ENCODE data around the gene OGDHL.
"Not testable (repeated sequence)": the region's sequence is repeated elsewhere in the genome, so short reads cannot be mapped to it uniquely, and the experiment has no call there.

The OGDHL gene

DNA sequence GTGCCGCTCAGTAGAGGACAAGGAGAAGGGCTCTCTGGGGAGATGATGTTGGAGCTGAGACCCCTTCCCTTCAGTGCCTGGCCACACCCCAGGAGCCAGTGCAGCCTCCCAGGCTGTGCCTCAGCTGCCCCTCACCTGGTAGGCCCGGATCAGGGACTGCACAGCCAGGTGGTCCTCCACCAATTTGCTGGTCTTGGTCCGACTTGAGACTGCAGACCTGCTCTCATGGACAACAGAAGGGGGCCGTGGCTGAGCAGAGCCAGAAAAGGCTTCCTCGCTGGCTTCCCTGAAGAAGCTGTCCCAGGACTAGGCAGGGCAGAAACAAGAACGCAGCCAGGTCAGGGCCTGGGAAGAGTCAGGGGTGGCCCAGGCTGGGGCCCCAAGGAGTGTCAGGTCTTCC lies 5.5 kb downstream of the OGDHL start:
- no peak for DNase-seq (ENCODE audit: low read depth, low spot score)

DNA sequence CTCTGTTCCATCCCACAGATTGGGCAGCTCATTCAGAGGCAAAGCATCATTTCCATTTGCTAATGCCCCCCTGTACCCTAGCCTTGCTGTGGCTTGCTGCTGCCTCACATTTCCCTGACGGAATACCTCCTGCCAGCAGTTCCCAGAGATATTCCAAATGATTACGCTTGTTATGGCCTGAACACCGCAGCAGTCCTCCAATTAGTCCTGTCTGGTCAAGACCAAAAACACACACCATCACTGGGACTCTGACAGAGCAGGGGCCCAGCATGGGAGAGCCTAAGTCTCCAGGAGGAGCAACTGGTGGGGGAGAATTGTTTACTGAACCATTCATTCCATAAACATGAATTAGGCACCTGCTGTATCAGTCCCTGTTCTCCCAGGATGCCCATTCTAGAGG lies 6.1 kb downstream of the OGDHL start:
- DNase-seq (ENCODE audit: low read depth, low spot score) = no peak

DNA sequence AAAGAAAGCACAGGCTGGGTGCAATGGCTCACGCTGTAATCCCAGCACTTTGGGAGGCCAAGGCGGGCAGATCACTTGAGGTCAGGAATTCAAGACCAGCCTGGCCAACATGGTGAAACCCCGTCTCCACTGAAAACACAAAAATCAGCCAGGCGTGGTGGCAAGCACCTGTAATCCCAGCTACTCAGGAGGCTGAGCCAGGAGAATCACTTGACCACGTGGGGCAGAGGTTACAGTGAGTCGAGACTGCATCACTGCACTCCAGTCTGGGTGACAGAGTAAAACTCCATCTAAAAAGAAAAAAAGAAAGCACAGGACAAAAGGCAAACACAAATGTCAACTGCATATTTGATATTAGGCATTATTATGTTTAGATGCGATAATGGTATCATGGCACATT lies 7.2 kb downstream of the OGDHL start:
- DNase-seq (ENCODE audit: low read depth, low spot score) = not testable (repeated sequence)

DNA sequence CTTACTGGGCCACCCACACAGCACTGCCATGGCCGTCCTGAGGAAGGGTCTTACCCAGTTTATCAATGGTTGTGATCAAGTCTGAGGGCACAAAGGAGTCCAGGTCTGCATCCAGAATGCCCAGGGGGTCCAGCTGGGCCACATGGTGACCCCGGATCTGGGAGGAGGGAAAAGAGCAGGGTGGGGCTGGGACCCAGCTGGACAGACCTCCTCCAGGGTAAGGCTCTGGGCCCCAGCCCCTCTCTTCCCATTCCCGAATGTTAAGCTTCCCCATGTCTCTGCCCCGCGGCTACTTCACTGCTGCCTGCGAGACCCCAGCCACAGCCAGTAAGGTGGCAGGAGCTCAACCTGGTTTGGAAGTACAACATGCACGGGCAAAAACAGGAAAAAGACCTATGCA lies 9.5 kb downstream of the OGDHL start:
- DNase-seq (ENCODE audit: low read depth, low spot score) = no peak

DNA sequence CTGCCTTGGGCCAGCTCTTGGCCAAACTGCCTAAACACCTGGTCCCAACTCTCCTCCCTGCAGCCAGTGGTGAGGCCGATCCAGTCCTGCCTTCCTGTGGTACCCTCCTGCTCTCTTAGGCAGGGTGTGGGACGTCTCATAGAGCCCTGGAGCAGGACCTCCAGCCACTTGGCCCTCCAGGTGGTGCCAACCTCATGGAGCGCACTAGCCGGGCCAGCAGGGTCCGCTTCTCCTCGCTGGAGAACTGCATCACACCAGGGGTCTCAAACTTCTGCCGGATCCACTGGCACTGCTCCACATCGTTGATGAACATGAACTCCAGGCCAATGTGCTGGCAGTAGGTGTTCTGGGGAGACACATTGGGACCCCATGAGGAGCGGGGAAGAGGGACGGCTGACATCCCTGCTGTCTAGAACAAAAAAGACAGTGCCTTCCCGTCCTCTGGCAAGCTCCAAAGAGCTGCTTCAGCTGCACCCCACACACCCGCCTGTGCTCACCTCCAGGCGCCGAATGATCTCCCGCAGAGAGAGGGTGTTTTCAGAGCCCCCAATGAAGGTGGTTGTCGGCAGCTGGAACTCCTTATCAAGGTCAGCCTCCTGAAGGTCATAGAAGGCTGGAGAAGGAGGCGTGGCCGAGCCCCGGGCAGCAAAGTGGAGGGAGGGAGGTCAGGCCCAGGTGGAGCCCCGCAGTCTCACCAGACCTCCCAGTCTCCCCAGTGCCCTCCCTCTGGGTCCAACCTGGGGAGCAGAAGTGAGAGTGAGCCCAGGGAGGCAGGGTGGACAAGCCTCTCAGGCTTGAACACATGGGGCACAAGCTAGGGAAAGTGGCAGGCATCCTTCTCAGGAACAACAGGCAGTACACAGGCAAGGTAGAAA lies 10.2 kb downstream of the OGDHL start:
- no peak for DNase-seq (ENCODE audit: low read depth, low spot score)

DNA sequence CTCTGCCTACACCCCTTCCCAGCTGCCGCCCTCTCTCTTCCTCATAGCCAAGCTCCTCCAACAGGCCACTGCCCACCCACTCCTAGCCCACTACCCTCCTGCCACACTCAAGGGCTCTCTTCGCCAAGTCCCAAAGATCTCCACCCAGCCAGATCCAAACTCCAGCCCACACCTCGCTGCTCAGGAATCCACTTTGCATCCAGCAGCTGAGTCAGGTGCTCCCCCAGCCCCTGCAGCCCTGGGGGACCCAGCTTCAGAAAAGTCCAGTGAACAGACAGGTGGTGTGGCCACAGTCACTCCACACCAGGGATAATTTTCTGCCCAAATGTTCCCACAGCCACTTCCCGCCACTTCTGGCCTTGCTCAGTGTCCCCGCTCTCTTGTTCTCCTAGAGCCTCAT lies 10.9 kb downstream of the OGDHL start:
- no peak for DNase-seq (ENCODE audit: low read depth, low spot score)

DNA sequence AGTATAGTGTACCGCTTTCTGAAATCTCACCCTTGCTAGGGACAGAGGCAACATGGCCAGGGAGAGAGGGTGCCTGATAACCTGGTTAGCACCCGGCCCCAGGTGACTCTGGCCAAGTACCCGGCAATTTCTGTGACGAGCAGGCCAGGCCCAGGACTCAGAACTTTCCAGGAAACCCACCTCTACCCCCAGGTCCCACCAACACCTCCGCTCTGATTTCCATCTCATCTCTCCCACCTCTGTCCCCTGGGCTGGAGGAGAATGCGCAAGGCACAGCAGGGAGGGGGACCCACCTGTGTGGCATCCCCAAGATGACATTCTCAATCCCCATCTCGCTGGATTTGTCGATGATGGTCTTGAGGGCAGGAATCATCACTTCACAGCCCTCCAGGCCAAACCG lies 11.6 kb downstream of the OGDHL start:
- no peak for DNase-seq (ENCODE audit: low read depth, low spot score)

DNA sequence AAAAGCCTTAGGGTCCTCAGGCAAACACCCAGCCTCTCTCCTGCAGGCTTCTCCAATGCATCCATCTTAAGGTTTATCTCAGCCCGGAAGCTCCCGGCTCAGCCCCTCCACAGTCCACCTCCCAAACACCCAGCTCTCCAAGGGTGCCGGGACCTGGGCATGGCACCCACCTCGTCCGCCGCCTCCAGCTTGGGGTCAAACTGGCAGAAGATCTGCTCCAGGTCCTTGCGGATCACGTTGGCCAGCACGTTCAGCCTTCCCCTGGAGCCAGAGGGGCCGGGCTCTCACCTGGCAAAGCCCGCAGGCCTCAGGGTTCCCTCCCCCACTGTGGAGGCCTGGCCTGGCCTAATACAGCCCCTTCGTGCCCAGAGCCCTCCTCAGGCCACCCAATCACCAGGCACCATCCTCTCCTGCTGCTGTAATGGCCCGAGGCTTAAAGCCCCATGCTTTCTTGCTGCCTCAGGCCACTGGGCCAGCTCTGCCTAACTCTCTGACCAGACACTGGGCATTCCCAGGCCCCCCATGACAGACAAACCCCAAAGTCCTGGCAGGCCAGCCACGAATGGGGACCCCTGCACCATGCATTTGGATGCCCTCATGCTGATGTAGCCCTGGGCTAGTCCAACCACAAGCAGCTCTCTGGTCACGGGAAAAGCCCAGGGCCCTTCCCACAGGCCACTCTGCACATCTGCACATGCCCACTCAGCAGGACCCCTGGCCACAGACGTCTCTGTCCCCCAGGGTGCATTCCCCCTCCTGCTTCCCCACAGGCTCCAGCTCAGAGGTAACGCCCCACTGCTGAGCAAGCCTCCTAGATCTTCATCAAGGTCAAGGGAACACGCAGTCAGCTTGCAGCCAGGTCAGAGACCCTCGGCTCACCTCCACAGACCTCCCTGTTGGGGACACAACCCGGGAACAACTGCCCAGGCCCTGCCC lies 12.3 kb downstream of the OGDHL start:
- no peak for DNase-seq (ENCODE audit: low read depth, low spot score)

DNA sequence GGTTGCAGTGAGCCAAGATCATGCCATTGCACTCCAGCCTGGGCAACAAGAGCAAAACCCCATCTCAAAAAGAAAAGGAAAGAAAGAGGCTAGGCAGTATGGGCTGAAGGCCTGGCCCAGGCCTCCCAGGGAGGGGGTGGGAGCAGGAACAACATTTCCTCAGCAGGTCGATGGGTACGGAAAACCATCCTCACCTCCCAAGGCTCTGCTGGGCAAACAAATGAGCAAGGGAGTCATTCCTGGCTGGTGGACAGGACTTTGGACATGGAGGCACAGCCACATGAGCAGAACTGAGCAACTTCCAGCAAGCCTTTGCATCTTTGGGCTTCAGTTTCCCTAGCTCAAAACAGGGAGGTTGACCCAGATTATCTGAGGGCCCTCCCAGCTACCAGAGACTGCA lies 13.0 kb downstream of the OGDHL start:
- DNase-seq (ENCODE audit: low read depth, low spot score) = no peak

DNA sequence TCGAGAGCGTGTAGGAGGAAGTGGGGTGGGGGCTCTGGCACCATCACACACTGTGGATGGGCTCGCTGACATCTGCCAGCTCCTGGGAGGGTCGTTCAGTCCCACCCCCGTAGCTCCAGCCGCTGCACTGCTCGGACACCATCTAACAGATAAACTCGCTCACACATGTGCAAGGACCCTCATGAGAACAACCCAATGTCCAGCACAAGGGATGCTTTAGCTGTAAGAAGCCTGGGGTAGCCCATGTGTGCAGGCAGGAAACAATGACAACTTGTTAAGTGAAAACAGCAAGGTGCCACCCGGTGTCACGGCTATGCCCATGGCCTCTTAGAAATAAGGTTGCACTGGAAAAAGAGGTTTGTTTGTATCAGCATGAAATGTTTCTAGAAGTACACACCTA lies 14.1 kb downstream of the OGDHL start:
- no peak for DNase-seq (ENCODE audit: low read depth, low spot score)

DNA sequence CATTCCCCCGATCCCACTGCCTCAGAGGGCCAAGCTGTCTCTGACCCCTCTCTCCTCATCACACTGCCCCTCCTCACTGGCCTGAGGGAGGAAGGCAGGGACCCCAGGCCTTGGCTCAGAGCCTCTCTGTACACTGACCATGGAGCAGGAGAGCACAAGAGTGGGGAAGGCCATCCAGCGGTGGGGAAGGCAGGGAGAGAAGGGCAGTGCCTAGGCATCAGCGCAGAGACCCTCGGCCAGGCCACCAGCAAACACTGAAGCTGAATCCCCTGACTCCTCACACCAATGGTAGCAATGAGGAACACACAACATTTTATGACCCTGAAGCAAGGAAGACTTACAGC lies 14.8 kb downstream of the OGDHL start:
- no peak for DNase-seq (ENCODE audit: low read depth, low spot score)

DNA sequence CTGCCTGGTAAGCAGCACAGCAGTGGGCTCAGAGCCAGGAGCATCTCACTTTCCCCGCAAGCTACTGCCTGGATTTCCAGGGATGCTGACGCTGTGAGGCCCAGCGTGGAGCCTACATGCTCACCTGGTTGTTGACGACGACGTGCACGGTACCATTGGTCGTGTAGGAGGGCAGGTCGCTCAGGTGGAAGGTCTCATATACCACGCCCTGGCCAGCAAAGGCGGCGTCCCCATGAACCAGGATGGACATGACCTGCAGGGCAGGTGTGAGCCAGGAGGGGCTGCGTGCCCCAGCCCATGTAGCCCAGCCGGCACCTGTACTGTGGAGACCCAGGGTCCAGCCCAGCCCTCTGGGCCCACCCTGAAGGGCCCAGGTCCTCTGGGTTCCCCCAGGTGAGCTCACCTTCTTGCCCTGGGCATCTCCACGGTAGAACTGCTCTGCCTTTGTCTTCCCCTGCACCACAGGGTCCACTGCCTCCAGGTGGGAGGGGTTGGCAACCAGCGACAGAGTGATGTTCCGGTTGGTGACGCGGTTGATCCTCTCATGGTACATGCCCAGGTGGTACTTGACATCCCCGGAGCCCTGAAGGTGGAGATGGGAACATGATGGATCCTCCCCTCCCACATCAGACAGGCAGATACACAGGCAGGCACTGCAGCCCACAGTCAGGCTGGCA lies 15.4 kb downstream of the OGDHL start:
- no peak for DNase-seq (ENCODE audit: low read depth, low spot score)

DNA sequence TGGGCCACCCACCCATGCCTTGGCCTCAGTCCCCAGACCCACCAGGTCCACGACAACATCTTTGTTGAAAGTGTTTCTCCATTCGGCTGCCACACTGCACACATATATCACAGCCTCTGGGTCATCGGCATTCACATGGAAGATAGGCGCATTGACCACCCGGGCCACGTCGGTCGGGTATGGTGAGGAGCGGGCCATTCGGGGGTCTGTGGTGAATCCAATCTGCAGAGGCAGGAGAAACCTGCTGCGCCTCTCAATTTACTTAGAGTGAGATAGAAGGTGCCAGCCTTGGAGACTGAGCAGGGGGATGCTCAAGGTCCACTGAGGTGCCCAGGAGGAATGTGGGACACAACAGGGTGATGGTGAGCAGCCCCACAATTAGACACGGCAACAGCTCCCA lies 16.4 kb downstream of the OGDHL start:
- no peak for DNase-seq (ENCODE audit: low read depth, low spot score)

DNA sequence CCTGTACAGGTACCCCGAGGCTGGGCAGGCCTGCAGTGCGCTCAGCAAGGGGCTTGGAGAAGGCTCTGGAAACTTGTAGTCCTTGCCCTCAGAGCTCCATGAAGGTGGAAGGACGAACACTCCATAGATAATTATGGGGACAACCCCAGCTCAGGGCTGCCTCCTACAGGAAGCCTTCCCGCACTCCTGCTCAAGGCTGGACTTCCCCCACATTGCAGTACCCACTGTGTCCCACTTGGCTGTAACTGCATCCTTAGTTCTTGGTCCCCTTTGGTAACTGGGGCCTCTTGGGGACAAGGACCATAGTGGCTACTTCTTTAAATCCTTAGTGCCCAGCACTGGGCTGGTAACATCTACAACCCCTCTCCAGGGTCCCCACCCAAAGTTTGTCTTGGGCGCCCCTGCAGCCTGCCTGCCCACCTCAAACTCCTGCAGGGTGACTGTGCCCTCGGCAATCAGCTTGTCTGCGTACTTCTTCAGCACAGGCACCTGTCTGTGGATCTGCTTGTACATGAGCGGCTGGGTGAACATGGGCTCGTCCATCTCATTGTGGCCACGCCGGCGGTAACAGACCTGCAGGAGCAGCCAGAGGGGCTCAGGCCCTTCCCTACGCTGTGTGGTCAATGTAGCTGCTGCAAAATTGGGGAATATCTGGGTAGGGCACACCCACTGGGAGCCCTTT lies 17.1 kb downstream of the OGDHL start:
- DNase-seq (ENCODE audit: low read depth, low spot score) = no peak

DNA sequence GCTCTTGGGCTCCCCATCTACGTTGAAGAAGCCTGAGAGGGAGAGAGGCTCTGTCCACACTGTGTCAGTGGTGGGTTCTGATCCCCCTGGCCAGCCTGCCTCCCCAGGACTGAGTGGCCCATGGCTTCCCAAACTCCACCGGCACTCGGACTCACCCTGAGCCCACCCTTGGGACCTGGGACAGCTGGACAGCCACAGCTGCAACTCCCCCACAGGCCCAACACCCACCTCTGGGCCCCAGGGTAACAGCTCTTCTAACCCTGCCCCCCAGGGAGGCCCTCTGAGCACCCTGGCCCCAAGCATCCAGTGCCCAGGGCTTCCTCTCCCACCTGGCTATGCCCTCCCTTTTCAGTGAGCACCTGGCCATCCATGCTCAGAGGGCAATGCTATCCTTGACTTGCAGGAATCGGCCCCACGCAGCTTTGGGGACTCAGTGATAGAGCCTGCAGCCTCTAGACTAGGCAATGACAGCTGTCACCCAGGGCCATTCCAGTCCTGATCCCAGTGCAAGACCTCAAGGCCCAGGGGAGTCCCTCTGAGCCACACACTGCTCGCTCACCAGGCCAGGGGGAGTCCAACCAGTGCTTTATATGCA lies 17.9 kb downstream of the OGDHL start:
- no peak for DNase-seq (ENCODE audit: low read depth, low spot score)

DNA sequence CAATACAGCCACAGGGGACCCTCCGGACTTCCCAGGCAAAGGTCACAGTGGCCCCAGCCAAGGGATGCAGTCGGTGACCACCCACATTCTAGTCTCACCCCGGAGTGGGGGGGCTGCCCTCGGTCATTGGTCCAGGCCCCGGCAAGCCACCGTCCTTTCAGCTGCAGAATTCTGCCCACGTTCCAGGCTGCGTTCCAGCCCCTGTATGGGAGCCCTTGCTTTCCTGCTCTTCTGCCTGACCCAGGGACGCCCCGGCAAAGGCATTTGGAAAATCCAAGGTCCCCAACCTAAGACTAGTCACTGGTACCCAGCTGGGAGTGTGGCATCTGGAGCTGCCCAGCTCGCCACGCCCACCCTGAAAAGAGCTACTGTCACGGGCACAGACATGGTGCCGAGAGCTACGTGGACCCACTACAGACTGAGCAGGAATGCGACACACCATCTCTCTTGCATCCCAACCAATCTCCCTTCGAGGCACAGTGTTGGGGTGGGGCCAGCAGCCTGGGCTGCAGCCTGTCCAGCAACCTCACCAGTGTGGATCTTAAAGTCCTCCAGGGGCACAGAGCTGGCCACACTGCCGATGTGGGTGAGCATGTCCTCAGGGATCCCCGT lies 18.6 kb downstream of the OGDHL start:
- DNase-seq (ENCODE audit: low read depth, low spot score) = no peak

DNA sequence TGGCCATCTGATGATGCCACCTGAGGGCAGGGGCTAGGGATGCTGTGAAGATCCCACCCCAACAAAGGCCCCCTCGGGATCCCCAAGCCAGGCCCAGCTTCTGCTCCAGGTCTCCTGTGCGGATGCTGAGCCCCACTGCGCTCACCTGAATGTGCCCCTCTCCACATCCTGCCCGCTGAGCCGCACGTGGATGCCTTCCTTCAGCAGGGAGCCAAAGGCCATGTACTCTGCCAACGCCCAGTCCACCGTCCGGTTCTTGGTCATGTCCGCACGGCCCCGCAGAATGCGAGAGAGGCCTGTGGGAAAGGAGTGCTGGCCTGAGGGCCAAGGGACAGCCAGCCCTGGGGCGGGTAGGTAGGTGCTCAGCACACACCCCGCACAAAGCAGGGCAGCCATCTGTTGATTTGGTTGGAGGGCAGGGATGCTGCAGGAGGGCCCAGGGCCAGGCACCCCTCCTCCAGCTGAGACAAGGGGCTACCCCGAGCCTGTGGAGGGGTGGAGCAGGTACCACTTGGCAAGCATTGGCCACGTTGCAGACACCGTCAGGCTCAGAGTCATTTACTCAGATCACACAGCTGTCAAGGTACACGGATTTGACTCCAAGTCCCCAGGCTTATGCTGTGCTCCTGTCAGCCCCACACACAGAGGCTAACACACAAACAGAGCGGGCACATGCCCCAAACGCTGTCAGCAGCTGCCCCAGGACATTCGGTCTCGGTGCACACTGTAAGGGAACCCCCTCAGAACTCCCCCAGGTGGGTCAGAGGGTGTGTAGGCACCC lies 19.2 kb downstream of the OGDHL start:
- DNase-seq (ENCODE audit: low read depth, low spot score) = no peak

DNA sequence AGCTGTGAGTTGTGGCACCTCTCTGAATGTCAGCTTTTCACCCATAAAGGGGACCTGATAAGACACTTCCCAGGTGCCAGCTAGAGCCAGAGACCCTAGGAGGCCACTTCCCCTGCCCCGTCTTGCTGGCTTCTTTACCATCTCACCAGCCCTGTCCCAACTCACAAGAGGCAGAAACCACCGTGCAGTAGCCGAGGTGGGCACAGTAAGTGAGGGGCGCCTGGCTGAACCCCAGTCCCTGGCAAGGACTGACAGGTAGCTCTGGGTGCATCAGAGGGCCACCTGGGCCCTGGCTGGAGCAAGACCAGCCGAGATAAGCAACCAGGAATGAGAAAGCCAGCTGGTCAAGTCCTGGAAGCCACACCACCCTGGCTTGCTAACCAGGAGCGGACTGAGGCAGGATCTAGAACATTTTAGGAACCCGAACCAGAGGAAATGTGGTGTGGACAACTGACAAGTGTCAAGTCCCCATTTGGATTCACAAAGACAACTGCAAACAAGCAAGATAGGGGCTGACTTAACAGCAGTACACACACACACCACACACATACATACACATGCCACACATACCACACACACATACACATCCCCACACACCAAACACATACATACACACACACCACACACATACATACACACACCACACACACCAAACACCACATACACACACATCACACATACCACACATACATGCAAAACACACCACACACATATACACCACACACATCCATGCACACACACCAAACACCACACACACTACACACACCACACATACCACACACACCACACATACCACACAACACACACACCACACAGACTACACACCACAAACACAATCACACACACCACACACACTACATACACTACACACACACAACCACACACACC lies 20.8 kb downstream of the OGDHL start:
- DNase-seq (ENCODE audit: low read depth, low spot score) = no peak
